SK-N-SH (cell line): Measurements from ENCODE around the gene BHMT.

Experiments used
- CTCF ChIP-seq: fragments of 200-600 bp; sonication (generic); IDR thresholded peaks from 2 replicates; pipeline ENCODE4 v1.6.1; 2017; ENCODE audit warnings: antibody characterized with exemption, mild to moderate bottlenecking, moderate library complexity
- EZH2phosphoT487 ChIP-seq: fragments of 200-600 bp; sonication (generic); IDR thresholded peaks from 2 replicates; pipeline ENCODE4 v1.6.1; 2017; ENCODE audit warnings: low read depth, mixed run types, mild to moderate bottlenecking, antibody characterized with exemption, moderate library complexity, borderline replicate concordance

GRCh38 chr5:79151942-79152671 lies 40.5 kb downstream of the BHMT start:
- TF ChIP-seq CTCF (no peak), EZH2phosphoT487 (no peak)
